Activated T-helper 1 cell treated with anti-CD3 and anti-CD28 coated beads, Interleukin-12 subunit alpha, Interleukin-12 subunit beta, Interleukin-2, Interleukin-4 antibody, amounts not matched to agents 30 ng/mL and 10 ng/mL and 1 ng/mL, durations not matched to agents 14 hours and 24 hours and 36 hours (primary cell): ENCODE data around the gene EPHB1. TPM values are rescaled to one million over a fixed set of nuclear protein-coding genes. Genes with fewer than 3 reads are reported as not detected.
A peak's percentile ranks its signal among the peaks of the same experiment; 100 is the strongest.

Experiments used
- DNase-seq: peaks from one replicate; pipeline ENCODE4 v3.0.0; 2021; ENCODE audit warnings: low spot score
- H3K27ac Mint-ChIP-seq: one replicate; pipeline ENCODE4 v1.8.0; 2021; ENCODE audit warnings: mild to moderate bottlenecking, mixed read lengths
- H3K27me3 Mint-ChIP-seq: one replicate; pipeline ENCODE4 v1.8.0; 2022; ENCODE audit warnings: mild to moderate bottlenecking, moderate library complexity, mixed read lengths; ENCODE audit not compliant: insufficient read depth
- H3K36me3 Mint-ChIP-seq: one replicate; pipeline ENCODE4 v1.8.0; 2021; ENCODE audit warnings: low read depth, mixed read lengths
- H3K4me1 Mint-ChIP-seq: one replicate; pipeline ENCODE4 v1.8.0; 2021; ENCODE audit warnings: low read depth, mixed read lengths
- H3K4me3 Mint-ChIP-seq: one replicate; pipeline ENCODE4 v1.8.0; 2021; ENCODE audit warnings: mild to moderate bottlenecking, moderate library complexity, mixed read lengths
- H3K9me3 Mint-ChIP-seq: one replicate; pipeline ENCODE4 v1.8.0; 2021; ENCODE audit warnings: mixed read lengths
- intact Hi-C: fragments of 100-400 bp; cut with micrococcal nuclease; formaldehyde crosslinking; loops from one replicate; pipeline ENCODE4 v1.15.1; 2024
- total RNA-seq: library from RNA; stranded (reverse); gene quantifications from 2 replicates; pipeline ENCODE4 v1.2.3, GENCODE V29; 2022

EPHB1 gene
- total RNA-seq, 1 donor from 2014 or later, result 5.2 TPM

DNA sequence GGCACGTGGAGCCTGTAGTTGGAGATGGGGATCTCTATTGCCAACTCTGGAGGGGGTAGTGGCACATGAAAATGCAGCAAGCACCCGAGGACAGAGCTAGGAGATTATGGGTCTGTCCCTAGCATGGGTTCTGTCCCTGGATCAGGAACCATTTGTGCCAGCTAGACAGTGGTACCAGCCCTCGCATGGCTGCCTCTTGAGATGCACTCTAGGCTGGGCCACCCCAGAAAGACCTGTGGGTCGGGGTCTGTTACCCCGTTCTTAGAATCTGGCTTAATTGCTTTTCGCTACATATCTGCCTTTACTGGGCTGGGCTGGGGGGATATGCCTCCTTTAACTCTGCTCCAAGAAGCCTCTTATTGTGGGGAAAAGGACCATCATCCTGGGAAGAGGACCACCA lies 54.5 kb downstream of the EPHB1 start:
- DNase-seq, result no peak
- Mint-ChIP-seq H3K4me1 (peaks cover 16% of the 10 kb centered on the region), H3K27me3 (peaks cover 6% of the 10 kb centered on the region), H3K27ac (no peak overlapping the region), H3K36me3 (peaks cover 2% of the 10 kb centered on the region), H3K9me3 (no peaks in the 10 kb centered on the region), H3K4me3 (no peak overlapping the region)
- intact Hi-C loops, result no loop called here

GRCh38 chr3:134850761-134851160 lies 55.7 kb downstream of the EPHB1 start:
- H3K4me3 Mint-ChIP-seq, result no peak overlapping the region
- H3K27ac Mint-ChIP-seq, result no peak overlapping the region

DNA sequence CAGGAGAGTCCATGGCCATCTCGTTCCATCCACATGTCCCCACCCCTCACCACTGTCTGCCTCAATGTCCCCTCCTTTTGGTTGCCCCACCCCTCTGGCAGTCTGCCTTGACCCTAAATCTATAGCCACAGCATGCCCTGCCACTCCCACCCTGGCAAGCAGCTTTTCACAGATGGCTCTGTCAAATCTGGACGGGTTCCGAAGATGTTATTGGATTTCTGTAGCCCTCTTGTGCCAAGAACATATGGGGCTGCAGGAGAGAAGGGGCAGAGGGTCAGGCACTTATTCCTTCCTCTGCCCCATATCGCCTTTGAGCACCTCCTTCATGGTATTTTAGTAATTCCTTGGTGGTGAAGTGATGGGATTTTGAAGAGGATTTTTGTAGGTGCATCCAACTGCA lies 57.1 kb downstream of the EPHB1 start:
- no peak overlapping the region for H3K4me3 Mint-ChIP-seq
- DNase-seq, result no peak
- peaks cover 16% of the 10 kb centered on the region for H3K4me1 Mint-ChIP-seq
- intact Hi-C loops, result no loop called here
- no peak overlapping the region for H3K27ac Mint-ChIP-seq
- peaks cover 2% of the 10 kb centered on the region for H3K36me3 Mint-ChIP-seq
- peaks cover 7% of the 10 kb centered on the region for H3K27me3 Mint-ChIP-seq
- H3K9me3 Mint-ChIP-seq, result no peaks in the 10 kb centered on the region

More at GRCh38 chr3:134850761-134851160, 55.7 kb downstream of the EPHB1 start:
- Mint-ChIP-seq H3K9me3 (no peaks in the 10 kb centered on the region), H3K36me3 (peaks cover 2% of the 10 kb centered on the region), H3K27me3 (peaks cover 7% of the 10 kb centered on the region), H3K4me1 (peaks cover 16% of the 10 kb centered on the region)
- no peak for DNase-seq
- intact Hi-C loops, result no loop called here

DNA sequence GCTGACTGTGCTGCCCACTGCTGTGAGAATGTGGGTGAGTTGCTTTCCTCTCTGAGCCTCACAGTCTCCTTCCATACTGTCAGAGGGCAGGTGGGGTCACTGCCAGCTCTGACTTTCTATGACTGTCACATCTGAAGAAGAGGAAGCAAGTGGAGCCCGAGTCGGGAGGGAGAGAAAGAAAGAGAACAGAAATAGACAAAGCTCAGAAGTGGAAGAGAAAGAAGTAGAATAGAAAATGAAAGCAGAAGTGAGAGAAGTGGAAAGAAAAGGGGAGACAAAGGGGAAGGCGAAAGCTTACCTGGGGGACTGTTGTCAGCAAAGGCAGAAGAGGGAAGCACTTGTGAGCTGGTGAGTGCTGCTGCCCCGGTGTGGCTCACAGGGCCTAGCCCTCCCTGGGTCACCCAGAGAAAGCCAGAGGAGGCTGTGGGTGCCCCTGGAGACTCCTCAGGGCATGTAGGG lies 57.9 kb downstream of the EPHB1 start:
- Mint-ChIP-seq H3K4me1 (peaks cover 16% of the 10 kb centered on the region), H3K4me3 (peak overlapping the region; percentile 61), H3K27ac (peak overlapping the region; percentile 72), H3K9me3 (no peaks in the 10 kb centered on the region), H3K27me3 (peaks cover 7% of the 10 kb centered on the region), H3K36me3 (peaks cover 2% of the 10 kb centered on the region)
- peak; percentile 15 for DNase-seq
- intact Hi-C loops, result no loop called here

DNA sequence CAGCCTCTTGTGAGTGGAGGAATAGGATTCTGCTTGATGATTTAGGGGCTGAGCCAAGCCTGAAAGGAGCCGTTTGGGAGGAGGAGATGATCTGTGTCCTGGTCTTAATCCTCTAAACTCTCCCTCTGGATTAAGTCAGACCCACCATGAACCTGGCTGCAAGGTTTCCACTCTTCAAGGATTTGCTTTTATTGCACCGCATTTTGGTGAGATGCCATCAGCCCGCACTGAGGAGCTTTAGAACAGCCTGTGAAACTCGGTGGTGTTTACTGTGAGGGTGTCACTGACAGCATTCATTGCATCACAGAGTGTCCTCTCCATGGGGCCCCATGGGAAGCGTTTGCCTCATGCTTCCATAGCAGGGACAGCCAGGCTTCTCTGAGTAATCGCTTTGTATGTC lies 59.2 kb downstream of the EPHB1 start:
- Mint-ChIP-seq H3K4me3 (no peak overlapping the region), H3K9me3 (no peaks in the 10 kb centered on the region), H3K4me1 (peaks cover 16% of the 10 kb centered on the region), H3K36me3 (peaks cover 2% of the 10 kb centered on the region), H3K27ac (no peak overlapping the region), H3K27me3 (peaks cover 10% of the 10 kb centered on the region)
- intact Hi-C loops, result no loop called here
- DNase-seq, result no peak

DNA sequence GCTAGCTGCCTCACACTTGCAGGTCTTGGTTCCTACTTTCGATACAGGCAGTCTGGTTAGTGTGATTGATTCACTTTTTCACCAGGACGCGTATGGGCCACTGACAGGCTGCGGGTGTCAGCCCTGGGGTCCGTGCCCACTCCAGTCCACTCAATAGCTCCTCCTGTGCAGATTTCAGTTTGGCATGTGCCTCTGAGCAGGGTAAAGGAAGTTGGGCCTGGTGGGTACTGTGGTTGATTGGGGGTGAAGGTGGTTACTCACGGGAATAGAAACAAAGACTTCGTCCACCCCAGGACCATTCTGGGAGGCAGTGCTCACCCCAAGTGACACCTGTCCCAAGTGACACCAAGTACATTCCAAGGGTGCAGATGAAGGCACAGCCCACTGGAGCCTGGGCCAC lies 62.3 kb downstream of the EPHB1 start:
- peaks cover 13% of the 10 kb centered on the region for H3K4me1 Mint-ChIP-seq
- peaks cover 15% of the 10 kb centered on the region for H3K27me3 Mint-ChIP-seq
- peaks cover 2% of the 10 kb centered on the region for H3K36me3 Mint-ChIP-seq
- H3K27ac Mint-ChIP-seq, result no peak overlapping the region
- DNase-seq, result no peak
- no peak overlapping the region for H3K4me3 Mint-ChIP-seq
- H3K9me3 Mint-ChIP-seq, result no peaks in the 10 kb centered on the region
- intact Hi-C loops, result no loop called here

GRCh38 chr3:134857776-134858362 lies 62.8 kb downstream of the EPHB1 start:
- Mint-ChIP-seq H3K4me1 (peaks cover 8% of the 10 kb centered on the region), H3K9me3 (no peaks in the 10 kb centered on the region), H3K27ac (no peak overlapping the region), H3K36me3 (peaks cover 2% of the 10 kb centered on the region), H3K27me3 (peaks cover 15% of the 10 kb centered on the region), H3K4me3 (no peak overlapping the region)
- intact Hi-C loops, result no loop called here
- no peak for DNase-seq

DNA sequence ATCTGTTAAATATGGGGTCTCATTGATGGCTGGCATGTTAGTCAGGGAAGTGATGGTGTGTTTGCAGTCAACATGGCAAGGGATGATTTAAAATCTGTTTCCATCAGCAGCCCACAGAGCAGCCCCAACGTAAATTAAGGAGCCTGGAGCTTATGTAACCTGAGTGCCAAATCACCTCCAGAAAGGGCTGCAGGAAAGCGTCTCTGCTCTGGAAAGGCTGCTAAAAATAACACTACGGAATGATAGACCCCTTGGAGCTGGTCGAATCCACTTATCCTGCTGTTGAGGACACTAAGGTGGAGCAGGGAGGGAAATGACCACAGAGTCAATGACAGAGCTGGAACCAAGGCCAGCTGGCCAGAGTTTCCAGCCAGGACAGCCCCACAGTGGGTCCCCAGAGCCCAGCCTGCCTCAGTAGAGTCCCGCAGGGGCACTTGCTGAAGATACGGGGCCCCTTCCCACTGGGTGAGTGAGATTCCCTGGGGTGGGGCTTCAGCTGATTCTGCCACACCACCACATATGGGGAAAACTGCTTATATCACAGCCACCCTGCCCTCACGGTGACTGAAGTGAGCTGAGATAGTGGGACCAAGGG lies 63.5 kb downstream of the EPHB1 start:
- H3K9me3 Mint-ChIP-seq, result no peaks in the 10 kb centered on the region
- H3K36me3 Mint-ChIP-seq, result no peaks in the 10 kb centered on the region
- intact Hi-C loops, result no loop called here
- H3K4me3 Mint-ChIP-seq, result no peak overlapping the region
- H3K27me3 Mint-ChIP-seq, result peaks cover 15% of the 10 kb centered on the region
- no peak for DNase-seq
- H3K27ac Mint-ChIP-seq, result no peak overlapping the region
- H3K4me1 Mint-ChIP-seq, result peaks cover 2% of the 10 kb centered on the region

- no peaks in the 10 kb centered on the region for H3K4me1 Mint-ChIP-seq
- no peak overlapping the region for H3K4me3 Mint-ChIP-seq
- no peaks in the 10 kb centered on the region for H3K36me3 Mint-ChIP-seq
- intact Hi-C loops, result no loop called here
- H3K27me3 Mint-ChIP-seq, result peaks cover 15% of the 10 kb centered on the region
- DNase-seq, result no peak
- H3K27ac Mint-ChIP-seq, result no peak overlapping the region
- H3K9me3 Mint-ChIP-seq, result no peaks in the 10 kb centered on the region
These were observed 64.3 kb downstream of the EPHB1 start for GRCh38 chr3:134859341-134859740.

DNA sequence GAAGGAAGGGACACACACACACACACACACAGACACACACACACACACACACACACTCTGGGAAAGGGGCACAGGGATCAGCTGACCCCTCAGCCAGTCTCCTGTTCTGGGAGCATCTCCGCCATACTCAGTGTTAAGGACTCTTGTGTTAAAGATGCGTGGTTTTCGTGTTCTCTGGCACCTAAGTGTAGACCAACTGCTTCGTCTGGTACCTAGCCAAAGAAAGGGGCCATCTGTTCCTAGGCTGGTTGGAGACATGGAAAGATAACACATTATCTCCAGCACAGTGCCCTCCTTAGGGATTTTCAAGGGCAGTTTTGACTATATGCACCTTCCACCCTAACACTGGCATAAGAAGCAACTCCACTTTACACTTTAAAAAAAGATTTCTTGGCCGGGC lies 65.1 kb downstream of the EPHB1 start:
- Mint-ChIP-seq H3K27me3 (peaks cover 18% of the 10 kb centered on the region), H3K4me1 (no peaks in the 10 kb centered on the region), H3K4me3 (no peak overlapping the region), H3K27ac (no peak overlapping the region), H3K9me3 (no peaks in the 10 kb centered on the region), H3K36me3 (no peaks in the 10 kb centered on the region)
- DNase-seq, result no peak
- intact Hi-C loops, result no loop called here

GRCh38 chr3:134863915-134864314 lies 68.9 kb downstream of the EPHB1 start:
- no peaks in the 10 kb centered on the region for H3K36me3 Mint-ChIP-seq
- H3K27ac Mint-ChIP-seq, result no peak overlapping the region
- no peak for DNase-seq
- no peak overlapping the region for H3K4me3 Mint-ChIP-seq
- peaks cover 17% of the 10 kb centered on the region for H3K27me3 Mint-ChIP-seq
- intact Hi-C loops, result no loop called here
- H3K9me3 Mint-ChIP-seq, result no peaks in the 10 kb centered on the region
- H3K4me1 Mint-ChIP-seq, result no peaks in the 10 kb centered on the region

DNA sequence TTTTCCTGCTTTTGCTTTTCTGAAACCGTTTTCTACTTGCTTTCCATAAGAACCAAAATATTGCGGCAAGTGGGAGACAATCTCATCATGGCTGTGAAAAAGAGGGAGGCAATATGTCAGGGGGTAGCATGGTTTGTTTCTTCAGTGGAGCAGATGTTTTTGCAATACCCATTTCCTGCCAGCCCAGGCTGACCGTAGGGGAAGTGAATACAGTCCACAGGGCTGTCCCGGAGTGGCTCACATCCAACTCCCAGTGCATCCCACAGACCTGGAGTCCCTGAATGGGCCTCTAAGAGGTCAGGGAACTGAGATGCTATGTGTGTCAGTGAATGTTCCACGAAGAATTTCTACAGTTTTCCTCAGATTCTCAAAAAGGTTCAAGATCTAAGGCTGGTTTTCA lies 69.6 kb downstream of the EPHB1 start:
- Mint-ChIP-seq H3K4me3 (no peak overlapping the region), H3K27ac (no peak overlapping the region), H3K27me3 (peaks cover 17% of the 10 kb centered on the region), H3K9me3 (no peaks in the 10 kb centered on the region), H3K36me3 (no peaks in the 10 kb centered on the region), H3K4me1 (no peaks in the 10 kb centered on the region)
- intact Hi-C loops, result no loop called here
- DNase-seq, result no peak

DNA sequence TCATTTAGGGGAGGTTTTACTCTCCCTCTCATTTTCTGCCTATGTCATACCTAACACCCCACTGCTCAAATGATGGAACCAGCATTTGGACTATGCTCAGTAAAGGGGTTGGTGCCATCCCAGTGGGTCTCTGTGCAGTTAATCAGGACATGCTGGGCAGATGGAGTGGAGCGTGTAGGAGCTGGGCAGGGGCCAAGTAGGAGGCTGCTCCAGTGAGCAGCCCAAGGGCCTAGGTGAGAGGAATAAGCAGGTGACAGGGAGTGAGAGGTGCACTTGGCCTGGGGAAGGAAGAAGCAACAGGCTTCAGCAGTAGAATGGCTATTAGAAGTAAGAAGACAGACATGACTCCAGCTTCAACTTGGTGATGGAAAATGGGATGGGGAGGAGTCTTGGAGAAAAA lies 72.2 kb downstream of the EPHB1 start:
- peaks cover 18% of the 10 kb centered on the region for H3K27me3 Mint-ChIP-seq
- no peak overlapping the region for H3K4me3 Mint-ChIP-seq
- no peak for DNase-seq
- intact Hi-C loops, result no loop called here
- no peak overlapping the region for H3K27ac Mint-ChIP-seq
- H3K36me3 Mint-ChIP-seq, result no peaks in the 10 kb centered on the region
- no peaks in the 10 kb centered on the region for H3K4me1 Mint-ChIP-seq
- no peaks in the 10 kb centered on the region for H3K9me3 Mint-ChIP-seq
